GM20000 (cell line): ENCODE measurements around the gene MYO1D.

Experiments used
- DNase-seq: peaks from one replicate; pipeline ENCODE4 v3.0.0; 2012; ENCODE audit warnings: low spot score
- TF ChIP-seq, protein P1 (sequence below): IDR thresholded peaks from 2 replicates; pipeline ENCODE4 v1.5.1; 2012; ENCODE audit warnings: mild to moderate bottlenecking, control low read depth; ENCODE audit errors: extremely low read depth, missing control alignments

Gene MYO1D

DNA sequence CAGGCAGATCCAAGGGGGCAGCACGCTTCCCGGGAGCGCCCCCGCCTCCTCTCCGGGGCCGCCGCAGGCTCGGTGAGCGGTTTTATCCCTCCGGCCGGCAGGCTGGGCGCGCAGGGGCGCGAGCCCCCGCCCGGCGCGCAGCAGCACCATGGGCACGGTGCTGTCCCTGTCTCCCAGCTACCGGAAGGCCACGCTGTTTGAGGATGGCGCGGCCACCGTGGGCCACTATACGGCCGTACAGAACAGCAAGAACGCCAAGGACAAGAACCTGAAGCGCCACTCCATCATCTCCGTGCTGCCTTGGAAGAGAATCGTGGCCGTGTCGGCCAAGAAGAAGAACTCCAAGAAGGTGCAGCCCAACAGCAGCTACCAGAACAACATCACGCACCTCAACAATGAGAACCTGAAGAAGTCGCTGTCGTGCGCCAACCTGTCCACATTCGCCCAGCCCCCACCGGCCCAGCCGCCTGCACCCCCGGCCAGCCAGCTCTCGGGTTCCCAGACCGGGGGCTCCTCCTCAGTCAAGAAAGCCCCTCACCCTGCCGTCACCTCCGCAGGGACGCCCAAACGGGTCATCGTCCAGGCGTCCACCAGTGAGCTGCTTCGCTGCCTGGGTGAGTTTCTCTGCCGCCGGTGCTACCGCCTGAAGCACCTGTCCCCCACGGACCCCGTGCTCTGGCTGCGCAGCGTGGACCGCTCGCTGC, 389.3 kb downstream of the MYO1D start:
- TF ChIP-seq, protein P1, sequence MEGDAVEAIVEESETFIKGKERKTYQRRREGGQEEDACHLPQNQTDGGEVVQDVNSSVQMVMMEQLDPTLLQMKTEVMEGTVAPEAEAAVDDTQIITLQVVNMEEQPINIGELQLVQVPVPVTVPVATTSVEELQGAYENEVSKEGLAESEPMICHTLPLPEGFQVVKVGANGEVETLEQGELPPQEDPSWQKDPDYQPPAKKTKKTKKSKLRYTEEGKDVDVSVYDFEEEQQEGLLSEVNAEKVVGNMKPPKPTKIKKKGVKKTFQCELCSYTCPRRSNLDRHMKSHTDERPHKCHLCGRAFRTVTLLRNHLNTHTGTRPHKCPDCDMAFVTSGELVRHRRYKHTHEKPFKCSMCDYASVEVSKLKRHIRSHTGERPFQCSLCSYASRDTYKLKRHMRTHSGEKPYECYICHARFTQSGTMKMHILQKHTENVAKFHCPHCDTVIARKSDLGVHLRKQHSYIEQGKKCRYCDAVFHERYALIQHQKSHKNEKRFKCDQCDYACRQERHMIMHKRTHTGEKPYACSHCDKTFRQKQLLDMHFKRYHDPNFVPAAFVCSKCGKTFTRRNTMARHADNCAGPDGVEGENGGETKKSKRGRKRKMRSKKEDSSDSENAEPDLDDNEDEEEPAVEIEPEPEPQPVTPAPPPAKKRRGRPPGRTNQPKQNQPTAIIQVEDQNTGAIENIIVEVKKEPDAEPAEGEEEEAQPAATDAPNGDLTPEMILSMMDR = no peak
- peak; percentile 73 for DNase-seq

DNA sequence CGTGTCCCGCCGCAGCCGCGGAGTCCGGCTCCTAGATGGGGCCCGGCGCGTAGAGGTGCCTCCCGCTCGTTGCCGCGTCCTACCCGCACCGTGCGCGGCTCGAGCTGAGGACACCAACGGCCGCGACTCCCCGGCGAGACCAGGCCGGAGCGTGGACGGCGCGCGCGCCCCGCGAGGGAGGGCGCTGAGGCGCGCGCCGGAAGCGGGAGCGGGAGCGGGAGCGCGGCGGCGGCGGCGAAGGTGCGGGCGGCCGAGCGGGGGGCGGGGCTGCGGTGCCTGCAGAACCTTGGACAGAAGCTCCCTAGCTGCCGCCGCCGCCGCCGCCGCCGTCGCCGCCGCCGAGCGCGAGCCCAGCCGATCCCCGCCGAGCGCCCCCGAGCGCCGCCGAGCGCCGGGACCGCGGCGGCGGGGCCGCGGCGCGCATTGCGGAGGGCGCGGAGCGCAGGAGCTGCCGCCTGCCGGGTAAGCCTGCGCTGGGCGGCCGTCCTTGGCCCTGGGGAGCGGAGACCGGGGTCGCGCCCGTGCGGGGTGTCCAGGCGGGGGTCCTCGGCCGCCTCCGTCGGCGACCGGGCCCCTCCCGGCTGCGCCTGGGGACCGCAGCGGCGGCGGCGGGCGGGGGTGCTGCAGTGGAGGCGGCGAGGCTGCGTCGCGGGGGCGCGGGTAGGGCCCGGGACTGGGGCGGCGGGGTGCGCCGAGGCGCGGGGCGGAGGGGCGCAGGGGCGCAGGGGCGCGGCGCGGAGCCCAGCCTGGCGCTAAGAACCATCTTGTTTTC, 390.0 kb downstream of the MYO1D start, which contains the start of gene CDK5R1:
Gene CDK5R1, plus strand, starts transcription at position 293 of the 772 bp plus-strand sequence. CDS start 628 bp downstream, outside the sequence.
- TF ChIP-seq, protein P1 = no peak
- DNase-seq = peak; percentile 94

DNA sequence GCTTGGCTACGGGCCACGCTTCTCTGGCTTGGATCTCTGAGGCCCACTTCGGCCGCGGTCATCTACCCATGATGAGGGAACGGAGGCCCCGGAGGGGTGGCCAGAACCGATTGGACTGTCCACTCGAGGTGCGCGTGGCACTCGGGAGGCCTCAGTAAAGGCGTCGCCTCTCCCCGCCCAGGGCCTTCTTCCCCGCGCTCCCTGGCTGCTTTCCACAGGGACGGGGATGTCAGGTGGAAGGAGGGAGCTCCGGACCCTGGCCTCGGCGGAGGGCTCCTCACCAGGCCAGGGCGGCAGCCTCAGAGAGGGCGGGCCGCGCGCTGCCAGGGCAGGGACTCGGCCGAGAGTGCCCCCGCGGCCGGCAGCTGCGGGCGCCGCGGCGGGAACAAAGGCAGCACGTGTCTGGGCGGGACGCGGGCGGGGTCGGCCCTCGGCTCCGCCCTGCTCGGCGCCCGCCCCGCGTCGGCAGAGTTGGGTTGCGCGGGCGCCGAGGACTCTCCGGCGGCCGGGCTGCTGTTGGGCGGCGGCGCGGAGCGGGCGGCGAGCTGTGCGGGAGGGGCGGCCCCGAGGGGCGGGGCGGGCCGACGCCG, 390.7 kb downstream of the MYO1D start:
- DNase-seq = peak; percentile 95
- TF ChIP-seq, protein P1 = no peak

DNA sequence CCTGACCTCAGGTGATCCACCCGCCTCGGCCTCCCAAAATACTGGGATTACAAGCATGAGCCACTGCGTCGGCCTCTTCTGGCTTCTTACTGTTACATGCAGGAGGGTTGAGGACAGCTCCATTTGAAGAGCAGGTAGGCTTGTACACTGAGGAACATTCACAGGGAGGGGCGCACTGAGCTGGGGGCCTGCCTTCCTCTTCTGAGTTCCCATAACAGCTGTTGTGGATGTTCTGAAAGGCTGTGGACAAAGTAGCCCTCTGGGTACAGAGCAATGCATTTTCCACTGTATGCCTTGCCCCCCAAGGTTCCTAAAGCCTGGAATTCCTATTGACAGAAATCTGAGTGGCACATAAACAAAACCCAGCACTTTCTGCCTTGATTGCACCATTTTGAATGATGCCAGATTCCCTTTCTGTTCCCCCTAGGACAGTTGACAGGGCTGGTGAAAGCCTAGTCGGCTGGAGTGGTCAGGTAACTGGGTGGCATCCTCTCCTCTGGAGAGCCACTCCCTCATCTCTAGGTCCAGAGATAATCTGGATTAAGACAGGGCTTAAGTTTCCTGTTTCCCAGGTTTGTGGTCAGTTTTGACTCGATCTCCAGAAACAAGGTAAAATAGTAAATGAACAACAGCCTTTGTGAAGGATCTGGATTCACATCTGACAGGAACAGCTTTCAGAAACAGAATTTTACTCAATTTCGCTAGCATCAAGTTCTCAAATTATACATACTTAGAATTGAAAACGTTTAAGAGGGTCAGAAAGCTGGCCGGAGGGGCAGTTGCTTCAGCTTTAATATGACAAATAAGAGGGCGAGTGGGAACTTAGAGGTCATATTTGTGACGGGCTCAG, 391.4 kb downstream of the MYO1D start:
- TF ChIP-seq, protein P1 = no peak
- DNase-seq = no peak

DNA sequence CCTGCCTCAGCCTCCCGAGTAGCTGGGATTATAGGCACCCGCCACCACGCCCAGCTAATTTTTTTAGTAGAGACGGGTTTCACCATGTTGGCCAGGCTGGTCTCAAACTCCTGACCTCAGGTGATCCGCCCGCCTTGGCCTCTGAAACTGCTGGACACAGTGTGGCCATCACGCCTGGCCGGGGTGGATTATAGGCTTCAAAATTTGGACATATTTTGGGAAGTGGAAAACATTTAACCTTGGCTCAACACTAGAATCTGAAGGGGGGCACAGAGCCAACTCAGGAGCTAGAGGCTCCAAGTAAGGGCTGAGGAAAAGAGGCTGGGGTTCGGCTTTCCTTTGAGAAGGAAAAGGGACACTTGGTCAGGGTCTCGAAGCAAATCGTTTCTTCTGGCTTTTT, 392.3 kb downstream of the MYO1D start:
- no peak for DNase-seq
- TF ChIP-seq, protein P1 = no peak

DNA sequence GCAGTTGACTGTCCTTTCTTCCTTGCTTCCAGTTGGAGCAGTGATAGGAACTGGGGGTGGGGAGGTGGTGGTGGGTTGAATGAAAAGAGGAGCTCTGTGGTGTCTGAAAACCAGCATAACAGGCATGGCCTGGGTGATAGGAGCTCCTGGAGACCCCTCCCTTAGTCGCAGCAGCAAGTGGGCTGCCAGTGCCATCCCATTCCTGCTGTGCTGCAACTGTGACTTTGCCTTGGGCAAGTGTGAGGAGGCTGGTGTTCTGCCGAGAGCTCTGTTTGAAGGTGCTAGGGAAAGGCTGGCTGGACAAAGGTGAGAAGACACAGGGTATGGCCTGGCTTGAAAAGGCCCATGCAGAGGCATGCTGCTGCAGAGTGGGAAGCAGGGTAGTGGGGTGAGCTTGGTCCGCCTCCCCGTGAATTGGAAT, 392.9 kb downstream of the MYO1D start:
- no peak for DNase-seq
- TF ChIP-seq, protein P1 = no peak
